Activated naive CD8-positive, alpha-beta T cell treated with anti-CD3 and anti-CD28 coated beads, Interleukin-2, amount 50 U/mL, for 24 hours (primary cell): ENCODE data around the gene EMX2.

Source experiments
- ATAC-seq: fragments of 150-1000 bp; cut with Tn5 transposase; one replicate; pipeline ENCODE4 v1.10.0; 2021
- DNase-seq: peaks from one replicate; pipeline ENCODE4 v3.0.0; 2021
- H3K27ac Mint-ChIP-seq: one replicate; pipeline ENCODE4 v1.8.0; 2021; ENCODE audit warnings: mild to moderate bottlenecking, mixed read lengths
- H3K27me3 Mint-ChIP-seq: one replicate; pipeline ENCODE4 v1.8.0; 2021; ENCODE audit warnings: mixed read lengths
- H3K36me3 Mint-ChIP-seq: one replicate; pipeline ENCODE4 v1.8.0; 2021; ENCODE audit warnings: low read depth, mixed read lengths
- H3K4me1 Mint-ChIP-seq: one replicate; pipeline ENCODE4 v1.8.0; 2021; ENCODE audit warnings: mixed read lengths
- H3K4me3 Mint-ChIP-seq: one replicate; pipeline ENCODE4 v1.8.0; 2021; ENCODE audit warnings: mild to moderate bottlenecking, moderate library complexity, mixed read lengths
- H3K9me3 Mint-ChIP-seq: one replicate; pipeline ENCODE4 v1.8.0; 2021; ENCODE audit warnings: mixed read lengths

The EMX2 gene

DNA sequence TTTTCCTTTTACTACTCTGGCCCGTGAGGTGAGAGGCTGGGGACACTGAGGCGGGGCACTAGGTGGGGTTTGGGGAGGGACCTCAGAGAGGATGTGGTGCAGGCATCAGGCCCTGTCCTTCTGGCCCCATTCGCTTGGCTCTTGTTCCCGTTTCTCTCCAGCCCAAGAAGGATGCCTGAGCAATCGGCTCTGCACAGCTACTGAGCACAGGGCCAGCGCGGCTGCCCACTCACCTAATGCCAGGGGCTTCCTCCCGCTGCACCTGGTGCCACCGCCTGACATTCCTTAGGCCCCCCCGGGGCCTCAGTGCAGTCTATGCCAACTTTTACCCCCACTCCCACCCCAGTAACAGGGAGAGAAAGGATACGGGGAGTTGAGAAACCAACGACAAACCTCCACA is 12.5 kb downstream of the EMX2 start:
- Mint-ChIP-seq H3K27me3 (peaks cover 67% of the 10 kb centered on the region), H3K4me1 (peaks cover 4% of the 10 kb centered on the region)
- ATAC-seq, result no peak

DNA sequence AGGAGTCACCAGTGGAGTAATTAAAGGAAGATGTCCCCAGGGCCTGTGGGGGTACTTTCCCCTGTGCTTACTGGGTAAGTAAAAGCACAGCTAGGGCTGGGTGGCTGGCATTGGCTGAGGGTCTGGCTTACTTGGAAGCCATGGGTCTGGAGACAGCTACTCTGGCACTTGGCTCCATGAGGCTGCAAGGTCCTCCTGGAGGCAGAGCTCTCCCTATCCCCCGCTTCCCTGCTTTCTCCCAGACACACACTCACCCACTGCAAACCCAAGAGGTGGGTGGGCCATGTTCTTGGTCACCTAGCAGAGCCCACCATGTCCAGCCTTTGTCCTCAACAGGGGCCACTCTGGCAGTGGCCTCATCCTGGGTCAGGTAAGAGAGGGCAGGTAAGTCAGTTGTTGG is 13.3 kb downstream of the EMX2 start:
- DNase-seq, result no peak
- no peak overlapping the region for H3K4me3 Mint-ChIP-seq
- no peaks in the 10 kb centered on the region for H3K9me3 Mint-ChIP-seq
- H3K27ac Mint-ChIP-seq, result no peak overlapping the region
- H3K27me3 Mint-ChIP-seq, result peaks cover 59% of the 10 kb centered on the region
- no peaks in the 10 kb centered on the region for H3K36me3 Mint-ChIP-seq
- no peak for ATAC-seq
- peaks cover 4% of the 10 kb centered on the region for H3K4me1 Mint-ChIP-seq

More for the DNA sequence above, 12.5 kb downstream of the EMX2 start:
- H3K27ac Mint-ChIP-seq, result no peak overlapping the region
- H3K4me3 Mint-ChIP-seq, result no peak overlapping the region
- no peaks in the 10 kb centered on the region for H3K9me3 Mint-ChIP-seq
- H3K36me3 Mint-ChIP-seq, result no peaks in the 10 kb centered on the region
- DNase-seq, result no peak

DNA sequence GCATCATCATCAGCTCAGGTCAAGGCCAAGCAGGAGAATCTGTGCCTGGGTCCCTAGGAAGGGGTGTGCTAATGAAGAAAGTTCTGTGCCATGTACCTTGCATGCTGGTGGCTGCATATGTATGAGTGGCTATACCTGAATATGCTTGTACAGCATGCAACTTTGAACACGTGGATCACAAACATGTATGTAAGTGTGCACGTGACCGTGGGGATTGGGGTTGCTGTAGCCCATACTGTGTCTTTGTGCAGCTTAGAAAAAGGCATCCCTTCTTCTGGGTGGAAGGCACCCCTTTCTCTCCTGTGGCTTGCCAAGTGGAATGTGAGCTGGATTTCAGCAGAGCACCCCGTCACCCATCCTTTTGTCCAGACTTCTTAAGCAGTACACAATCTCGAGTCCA is 13.8 kb downstream of the EMX2 start:
- ATAC-seq (no peak), DNase-seq (no peak)
- Mint-ChIP-seq H3K36me3 (no peaks in the 10 kb centered on the region), H3K9me3 (no peaks in the 10 kb centered on the region), H3K27ac (no peak overlapping the region), H3K4me1 (peaks cover 4% of the 10 kb centered on the region), H3K27me3 (peaks cover 54% of the 10 kb centered on the region), H3K4me3 (no peak overlapping the region)

DNA sequence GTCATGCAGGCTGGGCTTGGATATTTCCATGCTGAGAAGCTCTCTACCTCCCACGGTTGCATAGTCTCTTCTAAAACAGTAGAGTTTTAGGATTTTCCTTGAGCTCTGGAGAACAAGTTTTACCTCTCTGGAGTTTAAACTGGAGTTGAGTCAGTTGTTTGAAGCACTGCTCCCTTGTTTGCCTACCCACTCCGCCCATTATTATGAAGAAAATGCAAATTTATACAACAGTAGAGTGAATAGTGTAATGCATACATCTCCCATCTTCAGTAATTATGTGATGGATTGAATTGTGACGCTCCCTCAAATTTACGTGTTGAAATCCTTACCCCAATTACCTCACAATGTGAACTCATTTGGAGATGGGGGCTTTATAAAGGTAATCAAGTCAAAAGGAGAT is 17.2 kb downstream of the EMX2 start:
- DNase-seq, result no peak
- no peak overlapping the region for H3K27ac Mint-ChIP-seq
- peaks cover 29% of the 10 kb centered on the region for H3K27me3 Mint-ChIP-seq
- no peaks in the 10 kb centered on the region for H3K9me3 Mint-ChIP-seq
- ATAC-seq, result no peak
- H3K4me3 Mint-ChIP-seq, result no peak overlapping the region
- H3K4me1 Mint-ChIP-seq, result no peaks in the 10 kb centered on the region
- H3K36me3 Mint-ChIP-seq, result no peaks in the 10 kb centered on the region

GRCh38 chr10:117560942-117561341 is 18.4 kb downstream of the EMX2 start:
- DNase-seq (no peak), ATAC-seq (no peak)
- Mint-ChIP-seq H3K27ac (no peak overlapping the region), H3K4me1 (no peaks in the 10 kb centered on the region), H3K9me3 (no peaks in the 10 kb centered on the region), H3K27me3 (peaks cover 21% of the 10 kb centered on the region), H3K36me3 (no peaks in the 10 kb centered on the region), H3K4me3 (no peak overlapping the region)

DNA sequence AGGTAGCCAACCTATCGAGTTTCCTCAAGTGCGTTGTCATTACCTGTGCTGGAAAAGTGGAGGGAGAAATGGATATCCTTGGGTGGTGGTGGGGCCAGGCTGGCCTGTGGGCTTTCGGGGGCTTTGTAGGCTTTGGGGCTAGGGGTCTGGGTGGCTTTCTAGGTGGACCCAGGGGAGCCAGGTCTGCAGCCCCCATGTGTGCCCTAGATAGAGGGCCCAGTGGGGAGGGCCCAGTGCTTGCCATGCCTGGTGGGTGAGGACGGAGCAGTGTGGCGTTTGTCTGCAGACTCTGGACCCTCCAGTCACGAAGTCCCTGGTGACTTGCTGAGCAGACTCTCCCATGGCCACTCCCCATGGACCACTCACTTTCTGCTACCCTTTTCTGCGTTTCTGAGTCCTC is 19.7 kb downstream of the EMX2 start:
- no peak overlapping the region for H3K4me3 Mint-ChIP-seq
- no peaks in the 10 kb centered on the region for H3K36me3 Mint-ChIP-seq
- no peaks in the 10 kb centered on the region for H3K4me1 Mint-ChIP-seq
- DNase-seq (no peak), ATAC-seq (no peak)
- H3K27ac Mint-ChIP-seq, result no peak overlapping the region
- H3K9me3 Mint-ChIP-seq, result no peaks in the 10 kb centered on the region
- peaks cover 13% of the 10 kb centered on the region for H3K27me3 Mint-ChIP-seq

- Mint-ChIP-seq H3K36me3 (no peaks in the 10 kb centered on the region), H3K27ac (no peak overlapping the region), H3K27me3 (peaks cover 16% of the 10 kb centered on the region), H3K4me1 (no peaks in the 10 kb centered on the region), H3K4me3 (no peak overlapping the region), H3K9me3 (no peaks in the 10 kb centered on the region)
- ATAC-seq, result peak; percentile 15
- DNase-seq, result no peak
Measured at GRCh38 chr10:117562896-117563737, 20.6 kb downstream of the EMX2 start.

- Mint-ChIP-seq H3K4me1 (no peaks in the 10 kb centered on the region), H3K27ac (no peak overlapping the region), H3K4me3 (no peak overlapping the region), H3K36me3 (no peaks in the 10 kb centered on the region), H3K27me3 (peaks cover 12% of the 10 kb centered on the region), H3K9me3 (no peaks in the 10 kb centered on the region)
- no peak for ATAC-seq
- no peak for DNase-seq
Measured at GRCh38 chr10:117563780-117564179, 21.2 kb downstream of the EMX2 start.

DNA sequence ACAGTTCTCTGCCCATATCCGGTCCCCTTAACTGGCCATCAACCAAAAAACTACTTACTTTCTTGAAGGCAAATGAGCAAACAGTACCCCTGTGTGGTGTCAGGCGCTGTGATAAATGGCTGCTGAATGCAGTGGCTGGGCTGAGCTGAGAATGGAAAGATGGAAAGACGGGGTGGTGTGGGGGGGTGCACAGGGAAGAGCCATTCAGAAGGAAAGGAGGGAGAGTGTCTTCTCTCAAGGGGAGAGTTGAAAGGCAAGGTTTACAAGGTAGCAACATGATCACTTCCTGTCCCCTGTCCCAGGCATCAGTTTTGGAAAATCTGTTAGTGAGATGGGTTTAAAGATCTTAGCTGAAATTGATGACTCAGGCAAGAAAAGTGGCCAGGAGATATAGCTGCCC is 22.5 kb downstream of the EMX2 start:
- no peak overlapping the region for H3K4me3 Mint-ChIP-seq
- DNase-seq (no peak), ATAC-seq (no peak)
- no peaks in the 10 kb centered on the region for H3K9me3 Mint-ChIP-seq
- H3K27me3 Mint-ChIP-seq, result peaks cover 8% of the 10 kb centered on the region
- no peaks in the 10 kb centered on the region for H3K36me3 Mint-ChIP-seq
- H3K27ac Mint-ChIP-seq, result no peak overlapping the region
- H3K4me1 Mint-ChIP-seq, result no peaks in the 10 kb centered on the region

GRCh38 chr10:117568334-117568733 is 25.8 kb downstream of the EMX2 start:
- no peaks in the 10 kb centered on the region for H3K4me1 Mint-ChIP-seq
- DNase-seq (no peak), ATAC-seq (no peak)
- H3K27ac Mint-ChIP-seq, result no peak overlapping the region
- H3K9me3 Mint-ChIP-seq, result no peaks in the 10 kb centered on the region
- no peaks in the 10 kb centered on the region for H3K36me3 Mint-ChIP-seq
- H3K4me3 Mint-ChIP-seq, result no peak overlapping the region
- peaks cover 8% of the 10 kb centered on the region for H3K27me3 Mint-ChIP-seq

DNA sequence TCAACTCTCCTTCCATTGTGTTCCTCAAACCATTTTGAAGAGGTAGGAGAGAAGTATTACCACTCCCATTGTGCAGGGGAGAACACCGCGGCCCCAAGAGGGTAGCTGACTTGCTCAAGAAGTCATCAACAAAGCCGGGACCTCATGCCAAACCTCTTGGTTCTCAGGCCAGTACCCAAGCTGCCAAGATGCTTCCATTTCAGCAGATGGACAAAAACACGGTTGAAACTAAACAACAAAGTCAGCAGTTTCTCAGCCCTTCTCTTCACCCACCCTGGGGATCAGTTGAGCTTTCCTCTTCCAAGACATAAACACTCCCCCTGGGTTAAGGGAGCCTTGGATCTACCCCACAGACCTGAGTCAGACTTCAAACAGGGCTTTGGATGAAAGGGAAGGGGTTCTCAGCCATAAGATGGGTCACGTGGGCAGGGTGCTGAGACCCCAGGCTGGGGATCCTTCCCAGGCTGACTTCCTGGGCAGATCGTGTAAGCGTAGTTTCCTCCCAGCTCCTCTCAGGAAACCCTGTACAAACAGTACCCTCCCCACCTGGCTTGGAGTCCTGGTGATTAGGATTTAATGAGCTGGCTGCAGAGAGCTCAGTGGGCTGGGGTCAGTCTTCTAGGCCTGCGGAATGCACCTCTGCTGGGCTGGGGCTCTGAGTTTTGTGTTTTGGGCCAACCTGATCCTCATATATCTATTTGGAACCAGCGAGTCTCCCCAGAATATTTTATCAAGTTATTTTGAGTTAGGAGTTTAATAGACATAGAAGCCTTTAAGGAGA is 27.3 kb downstream of the EMX2 start:
- no peak for ATAC-seq
- no peaks in the 10 kb centered on the region for H3K36me3 Mint-ChIP-seq
- H3K27ac Mint-ChIP-seq, result no peak overlapping the region
- H3K4me3 Mint-ChIP-seq, result no peak overlapping the region
- H3K9me3 Mint-ChIP-seq, result no peaks in the 10 kb centered on the region
- H3K4me1 Mint-ChIP-seq, result no peaks in the 10 kb centered on the region
- peaks cover 9% of the 10 kb centered on the region for H3K27me3 Mint-ChIP-seq
- DNase-seq, result no peak

DNA sequence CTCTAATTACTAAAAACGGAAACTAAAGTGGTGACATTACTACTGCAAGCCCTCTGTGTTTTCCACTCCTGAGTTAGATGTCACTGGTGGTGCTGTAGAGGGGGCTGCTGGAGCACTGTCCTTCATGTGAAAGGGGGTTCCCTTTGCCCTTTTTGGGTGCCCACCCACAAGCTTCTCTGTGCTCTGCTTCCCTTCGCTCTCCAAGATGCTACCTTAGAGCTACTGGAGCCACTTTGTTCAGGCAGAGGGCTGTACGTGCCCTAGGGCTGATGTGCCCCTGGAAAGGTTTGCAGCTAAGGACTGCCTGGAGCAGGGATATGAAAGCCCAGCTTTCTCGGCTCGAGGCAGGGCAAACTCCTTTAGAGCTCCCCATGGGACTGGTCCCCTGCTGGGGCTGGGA is 28.3 kb downstream of the EMX2 start:
- no peaks in the 10 kb centered on the region for H3K36me3 Mint-ChIP-seq
- H3K4me3 Mint-ChIP-seq, result no peak overlapping the region
- no peaks in the 10 kb centered on the region for H3K4me1 Mint-ChIP-seq
- DNase-seq (no peak), ATAC-seq (no peak)
- H3K27me3 Mint-ChIP-seq, result peaks cover 15% of the 10 kb centered on the region
- no peak overlapping the region for H3K27ac Mint-ChIP-seq
- no peaks in the 10 kb centered on the region for H3K9me3 Mint-ChIP-seq

GRCh38 chr10:117574498-117575146 is 32.1 kb downstream of the EMX2 start:
- Mint-ChIP-seq H3K9me3 (no peaks in the 10 kb centered on the region), H3K4me3 (no peak overlapping the region), H3K27me3 (peaks cover 14% of the 10 kb centered on the region), H3K4me1 (no peaks in the 10 kb centered on the region), H3K36me3 (no peaks in the 10 kb centered on the region), H3K27ac (no peak overlapping the region)
- no peak for DNase-seq
- ATAC-seq, result no peak

DNA sequence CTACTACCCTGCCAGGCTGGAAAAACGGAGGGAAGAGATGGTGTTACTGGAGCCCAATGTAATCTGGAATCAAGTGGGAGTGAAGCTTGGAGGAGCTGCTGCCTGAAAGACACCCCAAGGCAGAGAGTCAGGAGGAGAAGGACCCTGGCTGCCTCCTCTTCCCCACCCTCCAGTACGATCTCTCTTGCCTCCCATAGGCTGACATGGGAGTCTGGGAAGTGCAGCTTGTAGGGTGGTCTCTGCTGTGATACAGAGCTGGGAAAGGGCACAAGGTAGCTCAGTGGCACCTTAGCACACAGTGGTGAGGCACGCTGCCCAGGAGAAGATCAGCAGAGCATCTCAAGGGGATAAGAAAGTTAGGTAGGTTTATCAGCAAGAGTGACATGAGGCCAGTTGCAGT is 35.9 kb downstream of the EMX2 start:
- peaks cover 14% of the 10 kb centered on the region for H3K27me3 Mint-ChIP-seq
- ATAC-seq (peak; percentile 20), DNase-seq (no peak)
- no peaks in the 10 kb centered on the region for H3K4me1 Mint-ChIP-seq
- no peak overlapping the region for H3K4me3 Mint-ChIP-seq
- H3K27ac Mint-ChIP-seq, result no peak overlapping the region
- no peaks in the 10 kb centered on the region for H3K36me3 Mint-ChIP-seq
- no peaks in the 10 kb centered on the region for H3K9me3 Mint-ChIP-seq
